ENCODE data around the gene FXYD2.

FXYD2 gene

DNA sequence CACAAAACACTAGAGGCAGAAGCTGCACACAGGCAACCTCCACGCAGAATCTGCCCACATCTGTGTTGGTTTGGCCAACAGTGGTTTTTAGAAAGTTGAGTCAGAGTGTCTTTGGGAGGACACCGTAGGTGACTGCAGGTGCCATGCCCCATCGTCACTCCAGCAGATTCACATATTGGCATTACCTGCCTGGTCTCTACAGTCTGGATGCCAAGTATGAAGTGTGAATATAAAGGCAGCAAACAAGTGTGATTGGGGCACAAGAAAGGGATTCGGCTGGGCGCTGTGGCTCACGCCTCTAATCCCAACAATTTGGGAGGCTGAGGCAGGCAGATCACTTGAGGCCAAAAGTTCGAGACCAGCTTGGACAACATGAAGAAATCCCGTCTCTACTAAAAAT lies 11.0 kb upstream of the FXYD2 start:
- no peak for DNase-seq (ENCODE audit: low spot score)

DNA sequence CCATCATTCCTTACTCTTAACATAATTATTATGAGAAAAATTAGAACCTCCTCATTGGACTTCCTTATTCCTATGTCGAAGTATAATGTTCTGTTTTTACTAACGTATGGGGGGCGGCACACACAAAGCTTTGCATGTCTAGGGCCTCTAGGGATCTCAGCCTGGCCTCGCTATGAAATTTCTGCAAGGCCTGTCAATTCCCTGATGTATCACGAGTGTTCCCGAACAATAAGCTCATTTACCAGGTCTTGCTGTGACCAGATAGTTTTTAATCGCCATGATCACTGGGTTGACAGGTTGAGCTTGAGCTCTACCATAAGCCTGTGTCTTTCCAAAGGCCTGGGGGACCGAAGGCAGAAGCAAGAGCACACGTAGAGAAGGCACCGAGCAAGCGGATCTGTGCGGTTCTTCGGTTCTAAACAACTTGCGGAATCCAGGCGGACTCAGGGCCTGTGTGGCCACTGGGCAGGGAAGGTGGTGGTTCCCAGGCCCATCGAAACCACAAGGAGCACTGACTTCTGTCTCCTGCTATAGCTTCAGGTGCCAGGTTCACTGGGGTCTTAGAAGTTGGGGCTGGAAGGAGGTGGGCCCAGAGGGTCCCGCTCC lies 10.4 kb upstream of the FXYD2 start:
- no peak for DNase-seq (ENCODE audit: low spot score)

DNA sequence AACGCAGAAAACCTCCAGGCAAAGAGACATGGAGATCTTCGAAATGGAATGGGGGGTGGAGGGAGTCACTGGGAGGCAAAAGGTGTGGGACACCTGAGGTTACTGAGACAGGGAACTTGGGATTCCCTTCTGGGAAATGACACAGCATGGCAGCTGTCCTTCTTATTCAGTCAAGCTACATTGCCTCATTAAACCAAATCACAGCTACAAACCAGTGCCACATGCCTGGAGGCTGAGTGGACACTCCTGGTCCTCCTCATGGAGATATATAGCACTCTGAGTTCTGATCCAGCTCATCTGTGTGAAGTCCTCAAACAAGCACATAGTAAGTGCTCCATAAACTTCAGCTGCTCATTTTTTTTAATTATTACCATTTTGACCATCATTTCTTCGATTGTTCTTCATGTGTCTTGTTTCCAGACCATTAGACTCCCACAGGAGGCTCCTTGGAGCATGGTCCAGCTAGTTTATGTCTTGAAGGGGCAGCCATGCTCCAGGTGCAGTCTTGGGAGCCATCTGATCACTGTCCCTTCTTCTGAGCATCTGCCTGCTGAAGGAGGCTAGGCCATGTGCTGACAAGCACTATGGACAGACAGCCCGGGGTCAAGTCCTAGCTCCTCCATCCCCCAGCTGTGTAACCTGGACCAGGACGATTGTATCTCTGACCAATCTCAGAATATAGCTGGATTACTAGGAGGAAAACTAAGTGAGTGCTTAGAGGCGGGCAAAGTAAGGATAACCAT lies 9.7 kb upstream of the FXYD2 start:
- DNase-seq (ENCODE audit: low spot score): no peak

DNA sequence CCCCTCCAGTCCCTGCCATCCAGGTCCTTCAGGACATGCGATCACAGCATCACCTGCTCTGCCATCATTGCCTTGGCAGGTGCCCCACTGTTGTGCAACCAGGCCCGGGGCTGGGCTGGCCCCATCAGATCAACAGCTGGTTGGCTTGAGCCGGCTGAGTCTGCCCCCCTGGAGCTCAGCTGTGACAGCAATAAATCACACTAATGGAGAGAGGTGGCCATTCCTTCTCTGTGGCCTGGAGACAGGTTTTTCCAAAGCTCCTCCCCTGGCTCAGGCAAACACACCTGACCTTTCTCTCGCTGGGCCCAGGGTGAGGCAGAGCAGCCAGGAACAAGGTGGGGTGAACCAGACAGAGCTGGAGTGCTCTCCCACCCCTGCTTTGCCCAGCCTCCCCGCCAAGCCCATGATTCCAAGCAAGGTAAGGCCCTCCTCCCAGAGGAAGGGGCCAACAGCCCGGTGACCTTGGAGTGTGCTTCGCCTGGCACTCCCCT lies 8.9 kb upstream of the FXYD2 start:
- no peak for DNase-seq (ENCODE audit: low spot score)

DNA sequence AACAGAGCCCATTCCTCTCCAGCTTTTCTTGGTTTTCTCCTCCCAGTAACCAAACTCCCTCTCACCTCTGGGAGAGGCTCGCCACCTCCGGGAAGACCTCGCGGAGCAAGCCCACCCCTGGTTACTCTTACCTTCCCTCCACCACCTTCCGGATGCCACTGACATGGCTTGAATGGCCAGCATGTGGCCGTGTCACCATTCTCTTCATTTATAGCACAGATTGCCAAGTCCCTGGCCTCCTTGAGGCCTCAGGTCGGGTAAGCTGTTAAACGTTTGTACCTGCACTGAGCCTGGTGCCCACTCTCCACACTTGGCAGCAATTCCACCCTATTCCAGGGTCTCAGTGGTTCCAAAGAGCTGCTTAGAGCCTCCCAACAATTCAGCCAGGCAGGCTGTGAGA lies 8.0 kb upstream of the FXYD2 start:
- DNase-seq (ENCODE audit: low spot score): no peak

DNA sequence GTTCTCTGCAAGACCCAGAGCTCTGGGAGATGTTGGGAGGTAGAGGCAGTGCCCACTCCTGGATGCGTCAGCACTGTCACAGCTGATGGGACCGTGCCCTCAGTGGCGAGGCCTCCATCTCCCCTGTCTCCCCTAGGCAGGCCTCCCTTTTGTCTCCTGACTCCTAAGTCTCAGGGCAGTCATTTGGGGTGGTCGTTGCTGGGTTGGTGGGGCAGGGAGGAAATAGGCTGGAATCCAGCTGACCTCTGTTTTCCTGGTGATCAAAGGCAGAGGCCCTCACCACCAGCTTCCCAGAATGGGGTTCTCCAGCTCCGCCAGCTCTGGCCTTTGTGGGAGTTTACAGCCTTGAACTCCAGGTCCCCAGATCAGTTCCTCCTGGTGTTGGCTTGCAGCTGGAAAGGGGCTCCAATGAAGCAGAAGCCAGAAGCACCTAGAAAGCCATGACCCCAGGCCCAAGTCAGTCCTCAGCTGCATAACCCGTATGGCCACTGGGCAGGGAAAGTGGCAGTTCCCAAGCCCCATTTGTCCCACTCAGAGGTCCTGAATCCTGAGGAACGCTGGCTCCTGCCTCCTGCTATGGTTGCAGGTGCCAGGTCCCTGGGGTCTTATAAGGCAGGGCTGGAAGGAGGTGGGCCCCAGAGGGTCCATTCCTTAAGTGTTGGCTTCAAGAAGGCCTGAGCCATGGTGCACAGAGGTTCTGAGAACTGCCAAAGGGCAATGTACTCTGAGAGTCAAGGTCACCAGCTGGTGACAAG lies 7.3 kb upstream of the FXYD2 start:
- DNase-seq (ENCODE audit: low spot score): no peak

DNA sequence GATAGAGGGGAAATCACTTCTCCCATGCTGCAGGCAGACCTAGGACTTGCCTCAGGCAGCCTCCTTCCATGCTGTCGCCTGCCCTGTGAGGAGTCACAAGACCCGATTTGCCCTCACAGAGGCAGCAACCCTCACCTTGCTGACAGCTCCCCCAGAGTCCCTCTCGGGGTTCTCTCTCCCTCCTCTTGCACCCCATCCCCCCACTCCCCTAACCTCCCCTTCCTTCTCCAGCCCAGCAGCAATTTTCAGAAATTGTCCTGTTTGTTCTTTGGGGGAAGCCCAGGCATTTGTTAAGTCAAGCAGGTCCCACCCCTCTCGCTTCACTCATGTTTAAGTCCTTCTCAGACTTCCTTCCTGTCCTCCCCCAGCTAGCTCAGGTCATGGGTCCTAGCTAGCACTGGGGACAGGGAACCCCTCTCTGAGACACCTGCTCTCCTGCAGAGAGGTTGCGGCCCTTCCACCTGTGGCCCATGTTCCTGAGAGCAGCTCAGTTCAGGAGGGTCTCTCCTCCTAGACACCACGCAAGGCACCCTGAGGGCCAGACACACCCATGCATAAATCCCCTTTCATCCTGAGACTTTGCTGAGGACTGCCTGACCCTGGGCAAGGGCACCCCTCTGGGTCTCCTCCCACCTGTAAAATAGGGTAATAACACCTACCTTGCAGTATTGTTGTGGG lies 6.3 kb upstream of the FXYD2 start:
- no peak for DNase-seq (ENCODE audit: low spot score)

DNA sequence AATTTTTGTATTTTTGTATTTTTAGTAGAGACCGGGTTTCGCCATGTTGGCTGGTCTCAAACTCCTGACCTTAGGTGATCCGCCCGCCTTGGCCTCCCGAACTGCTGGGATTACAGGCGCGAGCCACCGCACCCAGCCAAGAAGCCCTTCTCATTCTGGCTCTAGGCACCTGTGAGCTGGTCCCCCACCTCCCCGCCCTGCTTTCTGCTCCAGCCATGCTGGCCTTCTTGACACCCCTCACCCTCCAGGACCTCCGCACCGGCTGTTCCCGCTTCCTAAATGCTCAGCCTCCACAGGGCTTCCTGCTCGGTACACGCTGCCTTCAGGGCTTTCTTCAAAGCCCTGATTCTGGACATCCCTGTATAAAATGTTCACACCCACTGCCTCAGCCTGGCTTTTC lies 5.5 kb upstream of the FXYD2 start:
- no peak for DNase-seq (ENCODE audit: low spot score)

DNA sequence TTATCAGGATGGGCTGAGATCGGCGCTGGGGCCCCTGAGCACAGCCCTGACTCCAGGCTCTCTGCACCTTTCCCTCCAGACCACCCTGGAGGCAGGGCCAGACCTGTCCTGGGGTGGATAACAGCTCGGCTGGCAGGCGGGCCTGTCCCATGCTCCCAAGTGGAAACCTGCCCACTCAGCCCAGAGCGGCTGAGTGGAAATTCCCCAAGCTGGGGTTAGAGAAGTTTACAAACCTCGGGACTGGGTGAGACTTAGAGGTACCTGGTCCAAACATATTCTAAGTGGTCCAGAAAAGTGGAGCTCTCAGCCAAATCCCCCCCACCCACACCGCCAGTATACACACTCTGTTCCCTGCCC lies 4.8 kb upstream of the FXYD2 start:
- no peak for DNase-seq (ENCODE audit: low spot score)

DNA sequence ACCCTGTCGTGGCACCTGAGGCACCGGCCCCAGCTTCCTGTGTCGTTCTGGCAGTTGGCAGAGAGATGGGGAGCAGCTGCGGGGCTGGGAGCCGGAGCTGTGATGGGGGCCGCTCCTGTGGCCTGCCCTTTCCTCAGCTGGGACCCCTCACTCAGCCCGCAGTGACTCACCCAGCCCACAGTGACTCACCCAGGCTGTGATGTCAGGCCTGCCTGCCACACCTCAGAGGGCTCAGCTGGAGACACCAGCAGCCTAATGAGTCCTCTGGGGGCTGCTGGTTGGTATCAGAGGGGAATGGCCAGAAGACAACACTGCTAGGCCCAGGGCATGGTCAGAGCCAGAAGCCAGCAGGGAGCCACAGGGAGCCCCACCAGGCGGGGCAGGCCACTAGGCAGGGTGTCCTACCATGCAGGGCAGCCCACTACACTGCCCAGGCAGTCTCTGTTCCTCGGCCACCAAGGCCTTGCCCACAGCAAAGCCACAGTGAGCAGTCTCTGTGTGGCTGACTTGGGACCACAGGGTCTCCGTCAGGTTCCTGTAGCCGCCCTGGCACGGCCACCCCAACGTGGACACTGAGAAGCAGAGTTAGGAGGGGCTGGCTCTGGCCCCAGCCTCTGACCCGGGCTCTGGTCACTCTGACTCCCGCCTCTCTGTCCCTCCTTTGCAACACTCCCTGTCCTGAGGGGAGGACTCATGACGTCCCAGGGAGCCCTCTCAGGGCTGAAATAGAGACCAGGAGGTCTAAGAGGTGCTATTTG lies 4.2 kb upstream of the FXYD2 start:
- DNase-seq (ENCODE audit: low spot score): peak; percentile 92

DNA sequence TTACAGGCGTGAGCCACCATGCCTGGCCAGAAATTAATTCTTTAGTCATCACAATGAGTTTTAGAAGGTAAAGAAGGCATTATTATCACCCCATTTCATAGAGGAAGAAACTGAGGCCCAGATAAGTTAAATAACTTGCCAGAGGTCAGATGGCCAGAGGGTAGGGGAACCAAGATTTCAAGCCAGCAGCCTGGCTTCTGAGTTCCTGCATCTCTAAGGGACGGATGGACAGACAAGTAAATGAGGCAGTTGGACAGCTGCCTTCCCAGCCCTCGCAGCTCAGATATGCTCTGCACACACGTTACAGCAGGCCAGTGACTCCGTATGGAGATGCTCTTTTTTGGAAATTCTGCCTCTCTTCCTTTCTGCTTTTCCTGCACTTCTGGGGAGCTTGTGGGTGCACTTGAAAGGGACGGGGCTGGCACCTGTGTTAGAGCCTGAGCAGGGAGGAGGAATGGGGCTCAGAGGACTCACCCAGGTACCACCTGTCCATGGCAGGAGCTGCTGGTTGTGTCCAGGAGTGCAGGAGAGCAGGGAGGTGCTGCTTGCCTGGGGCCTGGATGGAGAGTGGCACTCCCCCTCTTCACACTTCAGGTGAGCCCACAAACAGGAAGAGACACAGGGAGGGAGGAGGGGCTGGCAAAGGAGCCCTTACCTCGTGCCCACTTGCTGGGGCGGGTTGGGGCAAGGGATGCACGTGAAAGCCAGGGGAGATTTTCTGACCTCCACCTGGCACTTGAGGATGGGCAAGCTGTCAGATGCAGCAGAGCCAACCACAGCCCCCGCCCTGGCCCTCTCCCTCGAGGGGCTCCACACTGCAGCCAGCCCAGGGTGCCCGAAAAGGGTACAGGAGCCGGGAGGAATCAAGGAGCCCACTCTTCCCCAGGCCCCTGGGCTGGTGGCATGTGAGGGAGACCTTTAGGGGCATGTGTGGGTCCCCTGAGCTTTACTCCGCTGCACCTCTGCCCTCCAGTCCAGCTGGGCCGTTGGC lies 3.3 kb upstream of the FXYD2 start:
- DNase-seq (ENCODE audit: low spot score): peak; percentile 32

DNA sequence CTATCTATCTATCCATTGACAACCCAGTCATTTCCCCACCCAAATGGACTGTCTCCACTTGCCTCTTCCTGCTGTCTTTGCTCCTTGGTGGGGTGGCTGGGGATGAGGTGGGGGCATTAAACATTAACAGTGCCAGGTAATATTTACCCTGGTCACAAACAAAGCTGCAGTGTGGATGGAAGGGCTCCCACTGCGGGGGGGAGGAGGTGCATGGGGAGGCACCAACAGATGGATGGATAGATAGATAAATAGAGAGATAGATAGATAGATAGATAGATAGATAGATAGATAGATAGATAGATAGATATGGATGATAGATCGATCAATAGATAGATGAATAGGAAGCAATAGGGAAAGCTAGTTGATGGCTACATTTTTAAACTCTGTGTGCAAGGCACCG lies 2.3 kb upstream of the FXYD2 start:
- DNase-seq (ENCODE audit: low spot score): no peak

DNA sequence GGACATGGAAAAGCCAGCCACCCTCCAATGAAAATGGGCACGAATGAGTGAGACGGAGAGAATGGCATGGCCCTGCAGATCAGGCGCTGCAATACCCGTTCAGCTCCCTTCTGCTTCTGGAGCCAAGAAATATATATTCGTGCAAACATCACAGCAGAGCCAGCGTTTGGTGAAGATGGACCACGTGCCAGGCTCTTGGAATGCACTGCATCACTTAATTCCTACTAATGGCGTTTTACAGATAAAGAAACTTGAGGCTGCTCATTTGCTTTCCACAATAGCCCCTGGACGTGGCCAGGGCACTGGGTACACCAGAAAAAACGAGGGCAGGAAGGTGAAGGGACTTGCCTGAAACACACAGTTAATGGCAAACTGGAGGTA lies 1.6 kb upstream of the FXYD2 start:
- DNase-seq (ENCODE audit: low spot score): no peak

DNA sequence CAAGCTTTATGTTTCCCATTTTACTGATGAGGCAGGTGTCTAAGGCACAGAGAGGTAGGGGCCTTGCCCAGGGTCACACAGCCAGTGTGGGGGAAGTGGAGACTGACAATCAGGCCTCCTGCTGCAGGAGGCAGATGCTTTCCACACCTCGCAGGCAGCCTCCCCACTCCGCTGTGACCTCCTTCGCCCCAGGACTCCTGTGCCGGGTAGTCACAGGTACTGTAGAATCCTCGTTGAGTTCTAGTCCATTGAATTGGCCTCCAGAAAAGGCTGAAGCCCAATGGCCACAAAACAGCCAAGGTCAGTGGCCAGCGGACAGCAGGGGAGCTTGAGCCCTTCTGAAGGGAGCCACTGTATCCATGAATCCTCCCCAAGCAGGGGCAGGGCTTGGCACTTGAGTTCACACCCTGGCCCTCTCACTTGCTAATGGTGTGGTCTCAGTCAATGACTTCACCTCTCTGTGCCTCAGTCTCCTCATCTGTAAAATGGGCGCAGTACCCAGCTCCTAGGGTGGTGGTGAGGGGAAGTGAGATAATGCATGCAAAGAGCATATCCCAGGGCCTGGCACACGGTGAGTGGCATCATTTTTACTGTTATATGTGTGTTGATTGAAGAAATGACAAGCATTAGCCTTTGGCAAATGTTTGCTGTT lies 1.1 kb upstream of the FXYD2 start:
- DNase-seq (ENCODE audit: low spot score): no peak

DNA sequence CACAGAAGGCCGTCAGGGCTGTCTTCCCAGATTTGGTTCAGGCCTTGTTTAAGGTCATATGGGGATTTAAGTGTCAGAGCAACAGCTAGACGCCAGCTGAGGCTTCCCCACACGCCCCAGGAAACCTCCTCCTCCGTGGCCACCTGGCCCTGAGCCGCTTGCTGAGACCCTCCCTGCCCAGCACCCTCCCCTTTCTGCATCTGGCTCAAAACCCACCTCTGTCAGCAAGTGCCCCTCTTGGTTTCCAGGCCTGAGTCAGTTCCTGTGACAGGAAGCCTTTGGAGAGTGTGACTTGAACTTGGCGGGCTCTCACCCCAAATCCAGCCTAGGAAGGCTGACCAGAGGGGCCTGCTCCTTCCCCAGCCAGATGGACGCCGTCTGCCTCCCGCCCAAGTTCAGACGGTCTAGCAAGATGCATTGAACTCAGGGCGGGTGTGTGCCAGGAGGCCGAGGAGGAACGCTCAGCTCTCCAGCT lies 561 bp downstream of the FXYD2 start:
- no peak for DNase-seq (ENCODE audit: low spot score)

DNA sequence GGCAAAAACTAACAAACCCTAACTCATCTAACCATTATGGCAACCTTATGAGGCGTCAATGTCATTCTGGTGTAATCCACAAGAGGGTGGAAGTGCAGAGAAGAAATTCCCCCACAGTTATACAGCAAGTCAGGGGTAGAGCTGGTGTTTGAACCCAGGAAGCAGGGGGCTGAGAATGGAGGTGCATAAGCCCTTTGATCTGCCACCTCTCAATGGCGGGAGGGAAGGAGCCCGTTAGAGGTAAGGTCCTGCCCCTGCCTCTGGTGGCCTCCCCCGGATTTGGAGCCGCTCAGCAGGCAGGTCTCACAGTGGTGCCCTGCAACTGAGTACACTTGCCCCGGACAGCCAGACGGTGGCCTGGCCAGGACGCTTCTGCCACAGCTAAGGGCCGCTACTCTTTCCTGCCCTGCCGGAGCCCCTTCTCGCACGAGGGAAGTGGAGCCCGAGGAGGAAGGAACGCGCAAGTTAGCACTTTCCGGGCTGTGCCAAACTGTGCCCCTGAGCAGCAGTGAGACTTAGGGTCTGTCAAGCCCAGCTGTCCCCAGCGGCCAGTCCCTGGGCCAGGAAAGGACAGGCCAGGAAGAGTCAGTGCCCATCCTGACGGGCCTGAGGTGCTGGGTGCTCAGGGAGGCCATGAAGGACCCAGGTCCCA lies 1.1 kb downstream of the FXYD2 start:
- peak; percentile 55 for DNase-seq (ENCODE audit: low spot score)

DNA sequence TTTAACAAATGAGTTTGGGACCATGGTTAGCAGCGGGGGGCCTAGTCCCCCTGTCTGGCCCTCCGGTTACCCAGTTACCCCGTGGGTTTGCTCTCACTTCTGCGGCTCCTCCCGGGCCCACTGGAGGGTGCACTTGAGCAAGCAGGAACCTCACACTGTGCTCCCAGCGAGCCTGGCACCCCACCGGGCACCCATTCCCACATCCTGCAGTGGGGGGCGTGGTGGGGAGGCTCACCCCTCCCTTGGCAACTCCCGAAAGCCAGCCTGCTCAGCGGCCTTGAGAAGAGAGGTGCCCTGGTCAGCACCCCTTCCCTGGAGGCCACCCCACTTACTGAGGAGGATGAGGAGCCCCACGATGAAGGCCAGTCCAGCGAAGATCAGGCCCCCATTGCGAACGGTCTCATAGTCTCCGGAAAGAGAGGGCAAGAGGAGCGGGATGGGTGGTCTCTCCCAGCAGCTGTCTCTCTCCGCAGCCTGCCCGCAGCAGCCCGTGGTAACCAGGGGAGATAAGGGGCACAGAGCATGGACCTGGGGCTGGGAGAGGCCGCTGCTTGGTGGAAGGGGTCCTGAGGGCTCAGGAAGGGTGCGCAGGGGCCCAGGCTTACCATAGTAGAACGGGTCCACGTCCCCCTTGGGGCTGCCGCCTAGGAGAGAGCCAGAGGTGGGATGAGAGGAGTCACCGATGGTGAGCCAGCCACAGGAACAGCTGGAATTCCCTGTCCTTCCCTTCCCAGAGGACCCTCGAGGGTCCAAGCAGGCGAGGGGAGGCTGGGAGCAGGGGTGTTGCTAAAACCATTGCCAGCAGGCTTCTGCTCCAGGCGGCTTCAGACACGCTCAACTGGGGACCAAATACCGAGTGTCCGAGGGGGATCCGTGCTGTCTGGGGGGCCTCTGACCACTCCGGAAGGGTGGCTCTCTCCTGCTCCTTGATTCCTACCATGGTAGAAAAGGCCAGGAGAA lies 2.2 kb downstream of the FXYD2 start:
- peak; percentile 45 for DNase-seq (ENCODE audit: low spot score)

DNA sequence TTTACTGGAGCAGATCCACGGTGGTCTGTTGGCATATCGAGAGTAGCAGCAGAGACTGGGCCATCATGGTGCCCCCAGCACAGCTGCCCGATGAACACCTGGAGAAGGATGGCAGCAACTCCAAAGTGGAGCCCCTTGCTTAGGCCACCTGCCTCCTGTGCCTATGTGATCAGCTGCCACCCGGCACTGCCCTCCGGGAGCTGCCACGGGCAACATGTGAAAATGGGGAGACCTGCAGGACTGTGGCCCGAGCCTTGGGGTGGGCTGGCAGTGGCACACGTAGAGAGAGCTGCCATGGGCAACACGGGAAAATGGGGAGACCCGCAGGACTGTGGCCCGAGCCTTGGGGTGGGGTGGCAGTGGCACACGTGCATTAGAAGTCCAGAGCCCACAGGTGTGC lies 3.1 kb downstream of the FXYD2 start:
- no peak for DNase-seq (ENCODE audit: low spot score)

All from CD4-positive, alpha-beta T cell treated with Interleukin-2 at 100 ng/mL for 4 hours (primary cell).